ENCODE data around the gene VRK2. TPM values are rescaled to one million over a fixed set of nuclear protein-coding genes. Genes with fewer than 3 reads are reported as not detected.

Gene VRK2
- total and polyA plus RNA-seq, 2 experiments from 2014 or later, result 19.0 to 22.5 TPM

GRCh38 chr2:58054264-58054663, 7.7 kb downstream of the VRK2 start (continued):
- TF ChIP-seq ZNF462 (CRISPR knock-in tag; IDR thresholded peaks at IDR 0.05), result no peak
- no peak for TF ChIP-seq JUNB (IDR thresholded peaks at IDR 0.05; ENCODE audit: unreplicated experiment)
- no peak for TF ChIP-seq ZNF331 (CRISPR knock-in tag; IDR thresholded peaks at IDR 0.05; ENCODE audit: low read depth)

- ATAC-seq, result peak; percentile 45; the same call in 1 of the 3 replicates
- H2AFZ ChIP-seq, result no peak overlapping the region
- H3K79me2 ChIP-seq (replicated peaks; ENCODE audit: insufficient read depth), result no peaks in the 10 kb centered on the region
- H3K4me1 Mint-ChIP-seq, result peaks cover 44% of the 10 kb centered on the region
- no peaks in the 10 kb centered on the region for H3K27me3 Mint-ChIP-seq (ENCODE audit: insufficient read depth, low read depth, poor library complexity)
- no peak overlapping the region for H3K27ac ChIP-seq (ENCODE audit: low read depth)
- no peaks in the 10 kb centered on the region for H3K27me3 ChIP-seq (ENCODE audit: insufficient read depth)
- no peaks in the 10 kb centered on the region for H4K20me1 ChIP-seq (replicated peaks; ENCODE audit: insufficient read depth)
- H3K9me3 Mint-ChIP-seq, result no peaks in the 10 kb centered on the region
- H3K4me2 ChIP-seq, result peak overlapping the region; percentile 44; the same call in 1 of the 2 replicates
- H3F3A ChIP-seq (replicated peaks; ENCODE audit: low read depth), result no peaks in the 10 kb centered on the region
- no peaks in the 10 kb centered on the region for H3K9me2 ChIP-seq (ENCODE audit: insufficient read depth)
- no peak overlapping the region for H3K4me3 ChIP-seq
- peaks cover 51% of the 10 kb centered on the region for H3K4me1 ChIP-seq (ENCODE audit: insufficient read depth)
- 0 out of 2 replicates have a peak overlapping the region, but pooled peaks have one; percentile 23 for H3K27ac Mint-ChIP-seq
- peaks cover 2% of the 10 kb centered on the region; the same call in 1 of the 3 replicates for H3K36me3 Mint-ChIP-seq (ENCODE audit: low read depth)
- H3K4me3 Mint-ChIP-seq, result no peak overlapping the region
- H3K36me3 ChIP-seq (ENCODE audit: insufficient read depth), result no peaks in the 10 kb centered on the region
- DNase-seq (ENCODE audit: low spot score), result peak; percentile 12
- TF ChIP-seq CREB1 (CRISPR knock-in tag; IDR thresholded peaks at IDR 0.05; ENCODE audit: low read depth), result no peak
- no peak for TF ChIP-seq STAT1 (IDR thresholded peaks at IDR 0.05; ENCODE audit: unreplicated experiment)
- TF ChIP-seq ZNF331 (CRISPR knock-in tag; IDR thresholded peaks at IDR 0.05; ENCODE audit: low read depth), result no peak
- no peak for TF ChIP-seq CTCF (conservative IDR thresholded peaks at IDR 0.05; ENCODE audit: low read depth in 2 of 2)
- TF ChIP-seq POLR2AphosphoS5 (IDR thresholded peaks at IDR 0.05; ENCODE audit: low read depth), result no peak
- no peak for TF ChIP-seq NANOG (IDR thresholded peaks at IDR 0.05; ENCODE audit: borderline replicate concordance)
- TF ChIP-seq EZH2 (IDR thresholded peaks at IDR 0.05; ENCODE audit: low read depth, unreplicated experiment), result no peak
- TF ChIP-seq REST (IDR thresholded peaks at IDR 0.05; ENCODE audit: unreplicated experiment), result no peak
- no peak for TF ChIP-seq EZH2phosphoT487 (IDR thresholded peaks at IDR 0.05; ENCODE audit: unreplicated experiment)
- TF ChIP-seq ETS1 (IDR thresholded peaks at IDR 0.05), result no peak
These were observed 8.6 kb downstream of the VRK2 start for GRCh38 chr2:58055033-58055786.

Measured in GM23338 (cell line).